Stimulated activated CD4-positive, alpha-beta T cell treated with anti-CD3 and anti-CD28 coated beads, Interleukin-2, amount 100 ng/mL, for 24 hours (primary cell): ENCODE measurements around the gene ARL13B.
"Not testable (repeated sequence)": the region's sequence is repeated elsewhere in the genome, so short reads cannot be mapped to it uniquely, and the experiment has no call there.

Source experiments
- DNase-seq, 2 donors: peaks; one replicate each; pipeline ENCODE4 v3.0.0-alpha.2; 2020

The ARL13B gene

GRCh38 chr3:93979850-93980676 is at the start of gene ARL13B:
Gene ARL13B (plus strand): TSS chr3:93980155. CDS start chr3:93980424, 269 bp downstream.
- DNase-seq = peak; percentile 91 to 94

- DNase-seq = no peak
Measured at GRCh38 chr3:93931597-93932229, 48.2 kb upstream of the ARL13B start.

DNA sequence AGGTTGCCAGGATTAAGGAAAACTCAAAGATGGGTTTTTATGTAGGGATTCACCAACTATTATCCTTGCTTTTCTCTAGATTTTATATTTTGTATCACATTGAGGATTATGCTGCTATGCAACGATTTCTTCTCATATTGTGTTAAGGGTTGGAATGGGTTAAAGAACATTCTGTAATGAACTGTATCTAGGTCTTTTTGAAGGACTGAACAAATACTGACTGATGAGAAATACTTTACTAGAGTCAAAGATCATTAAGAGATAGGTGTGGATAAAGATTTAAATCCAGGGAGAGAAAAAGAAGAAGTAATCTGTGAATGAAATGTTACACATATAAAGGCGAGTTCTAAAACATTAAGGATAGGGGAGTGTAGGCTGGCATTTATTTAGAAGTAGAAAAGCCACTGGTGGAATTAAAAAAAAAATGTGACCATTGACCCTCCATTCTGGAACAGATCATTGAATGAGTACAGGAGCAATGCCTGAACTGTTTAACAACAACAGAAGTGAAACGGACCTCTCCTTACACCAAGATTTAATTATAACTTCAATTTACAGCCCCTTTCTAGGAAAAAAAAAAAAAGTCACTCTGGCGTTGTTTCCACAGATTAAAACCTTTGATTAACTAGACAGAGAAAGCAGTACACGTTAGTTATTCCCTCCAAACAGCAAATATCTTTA is 45.4 kb upstream of the ARL13B start:
- no peak for DNase-seq

GRCh38 chr3:93936549-93936948 is 43.4 kb upstream of the ARL13B start:
- no peak for DNase-seq

DNA sequence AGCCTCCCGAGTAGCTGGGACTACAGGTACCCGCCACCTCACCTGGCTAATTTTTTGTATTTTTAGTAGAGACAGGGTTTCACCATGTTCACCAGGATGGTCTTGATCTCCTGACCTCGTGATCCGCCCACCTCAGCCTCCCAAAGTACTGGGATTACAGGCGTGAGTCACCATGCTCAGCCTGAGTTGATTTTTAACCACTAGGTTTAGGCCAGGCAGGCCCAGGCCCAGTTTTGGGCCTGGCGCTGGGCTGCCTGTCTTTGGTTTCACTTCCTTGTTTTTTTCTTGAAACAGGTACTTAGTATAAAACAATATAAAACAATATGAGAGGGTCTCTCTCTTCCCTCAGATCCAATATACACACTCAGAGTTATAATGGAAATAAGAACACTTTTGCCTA is 42.5 kb upstream of the ARL13B start:
- not testable (repeated sequence) for DNase-seq

GRCh38 chr3:93949958-93950357 is 30.0 kb upstream of the ARL13B start:
- DNase-seq = not testable (repeated sequence)

DNA sequence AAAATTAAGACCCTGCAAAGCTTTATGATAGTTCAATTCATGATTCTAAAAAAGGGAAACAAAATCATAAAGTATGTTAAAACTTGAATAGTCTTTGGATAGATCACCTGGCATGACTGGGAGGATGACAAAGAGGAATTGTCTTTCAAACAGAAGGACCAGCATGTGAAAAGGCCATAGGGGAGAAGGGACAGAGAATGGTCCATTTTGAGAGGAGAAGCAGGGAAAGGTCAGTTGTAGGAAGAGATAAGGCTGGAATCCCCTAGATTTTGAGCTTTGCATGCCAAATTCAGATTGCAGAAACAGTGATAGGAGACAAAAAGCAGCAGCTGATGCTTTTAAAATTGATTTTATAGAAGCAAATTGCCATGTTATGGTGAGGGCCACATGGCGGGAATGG is 18.9 kb upstream of the ARL13B start:
- no peak for DNase-seq

- no peak for DNase-seq
Measured at GRCh38 chr3:93961489-93961888, 18.5 kb upstream of the ARL13B start.

DNA sequence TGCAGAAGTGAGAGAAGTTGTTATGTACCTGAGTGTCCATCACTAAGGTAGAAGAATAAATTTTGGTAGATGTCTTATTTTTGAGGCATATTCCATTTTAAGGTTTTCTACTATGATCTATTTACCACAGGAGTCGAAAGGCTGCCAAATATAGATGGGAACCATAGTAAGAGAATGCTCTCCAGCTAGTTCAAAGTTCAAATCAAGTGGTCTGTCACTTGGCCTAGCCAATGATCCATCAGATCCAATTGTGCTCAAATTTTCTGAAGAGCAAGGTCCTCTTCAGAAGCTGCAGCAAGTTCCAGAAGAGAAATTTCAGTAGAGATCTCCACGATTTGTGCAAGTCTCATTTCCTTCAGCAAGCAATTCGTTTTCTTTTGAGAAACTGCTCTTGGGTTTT is 17.2 kb upstream of the ARL13B start:
- DNase-seq = no peak

DNA sequence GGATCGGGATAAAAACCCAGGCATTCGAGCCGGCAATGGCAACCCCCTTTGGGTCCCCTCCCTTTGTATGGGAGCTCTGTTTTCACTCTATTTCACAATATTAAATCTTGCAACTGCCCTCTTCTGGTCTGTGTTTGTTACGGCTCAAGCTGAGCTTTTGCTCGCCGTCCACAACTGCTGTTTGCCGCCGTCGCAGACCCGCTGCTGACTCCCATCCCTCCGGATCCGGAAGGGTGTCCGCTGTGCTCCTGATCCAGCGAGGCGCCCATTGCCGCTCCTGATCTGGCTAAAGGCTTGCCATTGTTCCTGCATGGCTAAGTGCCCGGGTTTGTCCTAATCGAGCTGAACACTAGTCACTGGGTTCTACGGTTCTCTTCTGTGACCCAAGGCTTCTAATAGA is 14.8 kb upstream of the ARL13B start:
- not testable (repeated sequence) for DNase-seq

- DNase-seq = no peak
Measured at GRCh38 chr3:93969443-93969842, 10.5 kb upstream of the ARL13B start.

- DNase-seq = no peak
Measured at GRCh38 chr3:93969997-93970396, 10.0 kb upstream of the ARL13B start.

DNA sequence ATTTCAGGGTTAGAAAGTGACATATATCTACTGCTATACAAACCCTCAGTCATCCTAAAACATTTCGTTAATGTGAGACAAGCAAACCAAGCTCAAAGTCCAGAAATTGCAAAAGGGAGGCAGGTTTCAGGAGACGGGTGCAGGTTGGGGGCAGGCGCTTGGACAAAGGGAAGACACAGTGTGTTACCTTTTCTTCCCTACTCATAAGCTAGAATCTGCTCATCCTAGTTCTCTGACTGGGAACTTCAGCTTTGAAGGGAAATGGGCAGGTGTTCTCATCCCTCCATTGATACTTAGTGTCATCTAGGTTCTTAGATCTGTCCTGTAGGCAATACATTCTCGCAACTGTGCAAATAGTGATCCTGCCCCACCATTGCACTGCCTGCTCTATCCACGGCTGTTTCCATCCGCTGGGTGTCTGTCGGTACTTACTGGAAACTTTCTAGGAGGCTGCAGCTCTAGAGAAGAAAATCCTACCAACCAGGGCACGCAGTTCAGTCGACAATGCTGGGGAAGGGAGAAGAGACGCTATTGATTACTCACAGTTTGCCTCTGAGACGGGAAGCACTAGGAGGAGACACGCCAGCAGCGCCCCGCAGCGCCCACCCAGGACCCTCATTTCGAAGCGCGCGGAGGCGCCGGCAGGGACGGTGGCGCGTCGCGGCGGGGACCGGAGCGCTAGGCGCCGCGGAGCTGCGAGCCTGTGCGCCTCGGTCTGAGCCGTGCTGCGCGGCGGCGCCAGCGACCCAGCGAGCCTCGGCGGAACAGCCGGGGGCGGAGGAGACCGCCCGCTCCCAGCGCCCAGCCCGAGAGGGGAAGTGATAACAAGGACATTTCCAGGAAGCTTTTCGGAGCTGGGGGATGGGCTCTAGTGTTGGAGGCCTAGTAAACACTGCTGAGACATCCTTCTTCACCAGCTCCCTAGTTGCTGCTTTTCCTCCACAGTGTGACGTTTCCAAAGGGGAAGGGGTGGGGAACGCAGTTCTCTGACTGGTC is 6.5 kb upstream of the ARL13B start, which contains the start of gene PROS1:
TSS of gene PROS1 (minus strand) at position 766 of the 996 bp plus-strand sequence. CDS start at position 619, 147 bp downstream.
- DNase-seq = peak; percentile 46 to 61

DNA sequence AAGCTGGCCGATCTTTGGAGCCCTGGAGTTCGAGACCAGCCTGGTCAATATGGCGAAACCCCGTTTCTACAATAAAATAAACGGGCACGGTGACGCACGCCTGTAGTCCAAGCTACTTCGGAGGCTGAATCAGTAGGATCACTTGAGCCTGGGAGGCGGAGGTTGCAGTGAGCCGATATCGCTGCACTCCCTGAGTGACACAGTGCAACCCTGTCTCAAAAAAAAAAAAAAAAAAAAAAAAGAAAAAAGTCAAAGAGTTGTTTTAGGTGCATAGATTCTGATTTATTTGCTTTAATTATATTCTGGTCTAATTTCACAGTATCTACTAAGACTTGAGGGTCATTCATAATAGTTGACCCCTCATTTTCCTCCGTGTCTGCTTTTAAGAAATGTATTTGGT is 1.7 kb downstream of the ARL13B start:
- no peak for DNase-seq

DNA sequence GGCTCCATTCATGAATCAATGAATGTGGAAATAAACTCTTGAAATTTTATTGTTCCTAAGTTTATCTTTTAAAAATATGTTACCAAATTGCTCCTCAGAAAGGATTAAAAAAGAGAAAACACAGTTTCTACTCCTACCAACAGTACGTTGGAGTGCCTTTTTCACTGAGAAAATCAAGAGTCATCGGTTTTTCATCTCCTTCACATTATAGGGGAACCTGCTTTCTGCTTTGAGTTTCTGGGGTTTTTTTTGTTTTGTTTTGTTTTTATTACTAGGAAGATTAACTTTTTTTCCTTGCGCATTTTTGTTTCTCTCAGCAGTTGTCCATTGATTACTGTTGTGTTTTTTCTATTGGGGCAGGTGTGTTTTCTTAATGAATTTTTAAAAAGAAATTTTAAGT is 3.5 kb downstream of the ARL13B start:
- no peak for DNase-seq

- DNase-seq = no peak
Measured at GRCh38 chr3:93984618-93985017, 4.7 kb downstream of the ARL13B start.

GRCh38 chr3:93988283-93988682 is 8.3 kb downstream of the ARL13B start:
- DNase-seq = no peak

DNA sequence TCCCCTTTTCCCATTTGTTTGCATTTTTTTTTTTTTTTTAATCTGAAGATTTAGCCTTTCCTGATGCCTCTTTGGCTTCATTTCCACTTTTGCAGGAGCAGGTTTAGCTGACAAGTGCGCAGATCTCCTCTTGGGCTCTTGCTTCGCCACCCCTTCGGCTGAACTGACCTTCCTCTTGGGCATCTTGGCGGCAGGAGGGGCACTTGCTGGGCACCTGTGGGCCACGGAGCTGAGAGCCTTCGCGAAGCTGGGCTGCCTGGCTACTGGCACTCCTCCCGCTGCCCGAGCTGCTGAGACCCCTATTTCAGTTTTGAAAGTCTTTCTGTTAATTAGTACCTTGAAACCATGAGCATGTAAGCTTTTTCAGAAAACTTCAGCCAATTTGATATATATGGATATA is 8.8 kb downstream of the ARL13B start:
- no peak for DNase-seq

GRCh38 chr3:93989241-93989640 is 9.3 kb downstream of the ARL13B start:
- DNase-seq = no peak

- DNase-seq = no peak
Measured at GRCh38 chr3:93991631-93992030, 11.7 kb downstream of the ARL13B start.

GRCh38 chr3:93992207-93992606 is 12.3 kb downstream of the ARL13B start:
- no peak for DNase-seq

DNA sequence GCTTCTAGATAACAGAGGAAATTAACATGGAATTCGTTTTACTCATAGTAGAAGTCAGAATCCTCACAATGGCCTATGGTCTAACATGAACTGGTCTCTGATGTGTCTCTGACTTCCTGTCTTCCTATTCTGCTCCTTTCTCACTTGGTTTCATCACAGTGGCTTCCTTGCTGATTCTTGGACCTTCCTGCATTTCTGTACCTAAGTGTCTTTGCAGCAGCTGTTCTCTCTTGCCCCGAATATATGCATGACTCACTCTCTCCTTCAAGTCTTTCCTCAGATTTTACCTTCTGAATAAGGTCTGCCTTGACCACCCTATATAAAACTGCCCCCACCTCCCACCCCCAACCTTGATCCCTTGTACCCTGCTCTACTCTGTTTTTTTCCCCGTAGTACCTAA is 14.1 kb downstream of the ARL13B start:
- DNase-seq = no peak
